ENCODE results near the gene TFG. TPM values are rescaled to one million over a fixed set of nuclear protein-coding genes. Genes with fewer than 3 reads are reported as not detected.
"Not testable (repeated sequence)": the region's sequence is repeated elsewhere in the genome, so short reads cannot be mapped to it uniquely, and the experiment has no call there.

Gene TFG
- 116 TPM for total RNA-seq
- long read RNA-seq, transcript TFG-201 (8 exons, 1,978 nt), result major isoform, 167 of 256 reads
- long read RNA-seq, transcript TFG-208 (8 exons, 1,696 nt), result minor isoform, 9 of 256 reads
- long read RNA-seq, transcript TFG-204 (8 exons, 1,783 nt), result minor isoform, 47 of 256 reads
- long read RNA-seq, partial matches to known transcripts, result 25 of 256 reads
- long read RNA-seq, other reads (novel, unspliced or antisense), result 4 of 256 reads

DNA sequence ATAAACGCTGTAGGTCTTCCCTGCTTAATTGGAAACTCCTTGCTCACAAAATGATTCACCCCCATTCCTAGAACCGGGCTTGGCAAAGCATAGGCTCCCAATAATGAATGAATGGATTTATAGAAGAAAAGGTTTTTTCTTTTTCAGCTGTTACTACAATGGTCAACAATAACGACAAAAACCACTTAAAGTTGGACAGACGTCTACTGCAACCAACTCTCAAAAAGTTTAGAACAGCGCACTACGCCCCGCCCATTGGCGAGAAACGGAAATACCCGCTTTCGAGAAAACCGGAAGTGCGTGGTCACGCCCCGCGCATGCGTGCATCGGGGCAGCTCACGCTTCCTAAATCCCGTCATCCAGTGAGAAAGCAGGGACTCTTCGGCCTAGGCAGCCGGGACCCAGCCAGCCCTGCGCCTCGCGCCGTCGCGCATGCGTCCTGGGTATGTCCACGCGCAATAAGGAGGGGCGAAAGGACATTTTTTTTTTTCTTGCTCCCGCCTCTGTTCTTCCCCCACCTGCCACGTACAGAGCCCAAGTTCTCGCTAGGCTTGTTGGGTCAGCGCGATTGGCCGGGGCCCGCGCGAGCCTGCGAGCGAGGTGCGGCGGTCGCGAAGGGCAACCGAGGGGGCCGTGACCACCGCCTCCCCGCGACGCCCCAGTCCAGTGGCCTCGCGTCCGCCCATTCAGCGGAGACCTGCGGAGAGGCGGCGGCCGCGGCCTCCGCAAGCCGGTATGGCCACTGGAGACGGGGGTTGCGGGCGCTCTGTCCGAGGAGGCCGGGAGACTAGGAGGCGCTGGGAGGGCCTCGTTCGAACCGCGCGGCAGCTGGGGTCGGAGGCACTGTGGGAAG is at the start of gene TFG:
TFG (plus strand) TSS at position 506 of the 853 bp plus-strand sequence. CDS start 4,192 bp downstream, outside the sequence.
- intact Hi-C loops (cut with micrococcal nuclease), result no loop called here
- DNase-seq (peak; percentile 99), ATAC-seq (peak; percentile 97)

- ATAC-seq; DNase-seq; intact Hi-C loops (cut with micrococcal nuclease): not testable (repeated sequence)
Observed at GRCh38 chr3:100661294-100661693, 48.0 kb upstream of the TFG start.

- intact Hi-C loops (cut with micrococcal nuclease), result no loop called here
- no peak for ATAC-seq
- DNase-seq, result no peak
Observed at GRCh38 chr3:100662113-100662823, 47.0 kb upstream of the TFG start.

- intact Hi-C loops (cut with micrococcal nuclease), result no loop called here
- DNase-seq (no peak), ATAC-seq (no peak)
Observed at GRCh38 chr3:100665230-100665629, 44.1 kb upstream of the TFG start.

GRCh38 chr3:100666699-100667098 is 42.6 kb upstream of the TFG start:
- DNase-seq; intact Hi-C loops (cut with micrococcal nuclease); ATAC-seq: not testable (repeated sequence)

DNA sequence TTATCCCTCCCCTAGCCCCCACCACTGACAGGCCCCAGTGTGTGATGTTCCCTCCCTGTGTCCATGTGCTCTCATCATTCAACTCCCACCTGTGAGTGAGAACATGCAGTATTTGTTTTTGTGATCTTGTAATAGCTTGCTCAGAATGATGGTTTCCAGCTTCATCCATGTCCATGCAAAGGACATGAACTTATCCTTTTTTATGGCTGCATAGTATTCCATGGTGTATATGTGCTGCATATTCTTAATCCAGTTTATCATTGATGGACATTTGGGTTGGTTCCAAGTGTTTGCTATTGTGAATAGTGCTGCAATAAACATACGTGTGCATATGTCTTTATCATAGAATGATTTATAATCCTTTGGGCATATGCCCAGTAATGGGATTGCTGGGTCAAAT is 42.0 kb upstream of the TFG start:
- intact Hi-C loops (cut with micrococcal nuclease); ATAC-seq; DNase-seq: not testable (repeated sequence)

- intact Hi-C loops (cut with micrococcal nuclease); DNase-seq; ATAC-seq: not testable (repeated sequence)
Observed at GRCh38 chr3:100670995-100671394, 38.3 kb upstream of the TFG start.

DNA sequence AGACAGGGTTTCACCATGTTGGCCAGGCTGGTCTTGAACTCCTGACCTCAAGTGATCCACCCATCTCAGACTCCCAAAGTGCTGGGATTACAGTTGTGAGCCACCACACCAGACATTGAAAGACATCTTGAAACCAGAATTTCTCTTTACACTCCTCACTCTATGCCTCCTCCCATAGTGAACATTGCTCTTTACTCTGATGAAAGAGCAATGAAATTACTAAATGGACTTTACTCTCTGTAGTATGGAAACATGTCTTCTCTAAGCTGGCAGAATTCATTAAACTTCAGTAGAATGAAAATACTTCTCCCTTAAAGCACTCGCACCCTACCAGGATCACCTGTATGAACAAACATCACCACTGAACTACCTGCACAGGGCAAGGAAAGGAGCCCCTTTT is 27.8 kb upstream of the TFG start:
- ATAC-seq, result no peak
- intact Hi-C loops (cut with micrococcal nuclease), result no loop called here
- no peak for DNase-seq

GRCh38 chr3:100682056-100682853 is 27.0 kb upstream of the TFG start:
- intact Hi-C loops (cut with micrococcal nuclease), result no loop called here
- ATAC-seq (peak; percentile 64), DNase-seq (peak; percentile 52)

GRCh38 chr3:100682854-100683760 is 26.2 kb upstream of the TFG start:
- intact Hi-C loops (cut with micrococcal nuclease), result no loop called here
- no peak for DNase-seq
- ATAC-seq, result no peak

- intact Hi-C loops (cut with micrococcal nuclease), result no loop called here
- DNase-seq (no peak), ATAC-seq (no peak)
Observed at GRCh38 chr3:100693225-100693624, 16.1 kb upstream of the TFG start.

GRCh38 chr3:100695696-100696095 is 13.6 kb upstream of the TFG start:
- no peak for ATAC-seq
- intact Hi-C loops (cut with micrococcal nuclease), result no loop called here
- DNase-seq, result no peak

- no peak for DNase-seq
- intact Hi-C loops (cut with micrococcal nuclease), result no loop called here
- no peak for ATAC-seq
Observed at GRCh38 chr3:100696161-100696560, 13.1 kb upstream of the TFG start.

GRCh38 chr3:100697172-100697571 is 12.1 kb upstream of the TFG start:
- ATAC-seq (no peak), DNase-seq (no peak)
- intact Hi-C loops (cut with micrococcal nuclease), result no loop called here

DNA sequence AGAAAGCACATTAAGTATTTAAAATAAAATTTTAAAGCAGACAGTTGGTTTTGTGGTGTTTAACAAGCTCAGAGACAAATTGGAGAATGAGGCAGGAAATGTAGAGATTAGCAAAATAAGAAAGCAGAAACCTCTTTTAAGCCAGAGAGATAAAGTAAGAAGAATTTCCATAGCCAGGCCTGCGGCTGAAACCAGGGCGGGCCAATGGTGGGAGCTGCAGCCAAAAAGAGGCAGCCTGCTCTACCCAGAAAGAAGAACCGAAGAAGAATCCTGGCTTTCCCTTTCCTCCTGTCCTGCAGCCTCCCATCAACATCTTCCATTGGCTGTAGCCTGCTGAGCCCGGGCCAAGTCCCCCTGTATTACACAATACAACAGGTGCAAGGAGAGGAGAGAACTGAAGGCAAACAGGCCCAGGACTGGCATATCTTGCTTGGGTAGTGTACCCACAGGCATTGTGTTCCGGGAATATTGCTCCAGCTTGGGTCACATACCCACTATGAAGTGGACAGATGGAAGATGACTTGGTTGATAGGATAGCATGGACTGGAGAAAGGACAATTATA is 11.5 kb upstream of the TFG start:
- DNase-seq, result no peak
- intact Hi-C loops (cut with micrococcal nuclease), result no loop called here
- ATAC-seq, result no peak

DNA sequence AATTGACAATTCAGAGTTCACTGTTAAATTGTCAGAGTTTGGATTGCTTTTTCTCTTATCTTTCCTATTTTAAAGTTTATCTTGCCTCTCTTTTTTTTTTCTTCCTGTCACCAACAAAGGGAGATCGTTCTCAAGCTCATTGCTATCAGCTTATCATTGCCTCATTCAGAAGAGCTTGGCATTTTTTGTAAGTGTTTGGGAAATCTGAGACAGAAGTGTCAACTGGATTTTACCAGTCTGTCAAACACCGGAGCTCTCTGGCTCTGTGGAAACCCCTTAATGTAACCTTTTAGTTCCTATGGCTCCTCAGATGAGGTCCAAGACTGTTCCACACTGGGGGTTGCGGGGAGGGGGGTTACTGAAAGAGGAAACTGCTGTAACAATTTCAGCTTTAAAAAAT is 10.6 kb upstream of the TFG start:
- ATAC-seq (no peak), DNase-seq (no peak)
- intact Hi-C loops (cut with micrococcal nuclease), result no loop called here

- DNase-seq, result no peak
- ATAC-seq, result no peak
- intact Hi-C loops (cut with micrococcal nuclease), result no loop called here
Observed at GRCh38 chr3:100700708-100701107, 8.6 kb upstream of the TFG start.
